ENCODE measurements around the gene IGF2BP2. TPM values are rescaled to one million over a fixed set of nuclear protein-coding genes. Genes with fewer than 3 reads are reported as not detected.

IGF2BP2 gene
- total RNA-seq, 6 donors from 2014 or later = 11.4 to 60.3 (median 24.9) TPM

- no peak for ATAC-seq (ENCODE audit: low FRiP score in 2 of 2)
Measured at GRCh38 chr3:185792955-185793354, 31.9 kb downstream of the IGF2BP2 start.

DNA sequence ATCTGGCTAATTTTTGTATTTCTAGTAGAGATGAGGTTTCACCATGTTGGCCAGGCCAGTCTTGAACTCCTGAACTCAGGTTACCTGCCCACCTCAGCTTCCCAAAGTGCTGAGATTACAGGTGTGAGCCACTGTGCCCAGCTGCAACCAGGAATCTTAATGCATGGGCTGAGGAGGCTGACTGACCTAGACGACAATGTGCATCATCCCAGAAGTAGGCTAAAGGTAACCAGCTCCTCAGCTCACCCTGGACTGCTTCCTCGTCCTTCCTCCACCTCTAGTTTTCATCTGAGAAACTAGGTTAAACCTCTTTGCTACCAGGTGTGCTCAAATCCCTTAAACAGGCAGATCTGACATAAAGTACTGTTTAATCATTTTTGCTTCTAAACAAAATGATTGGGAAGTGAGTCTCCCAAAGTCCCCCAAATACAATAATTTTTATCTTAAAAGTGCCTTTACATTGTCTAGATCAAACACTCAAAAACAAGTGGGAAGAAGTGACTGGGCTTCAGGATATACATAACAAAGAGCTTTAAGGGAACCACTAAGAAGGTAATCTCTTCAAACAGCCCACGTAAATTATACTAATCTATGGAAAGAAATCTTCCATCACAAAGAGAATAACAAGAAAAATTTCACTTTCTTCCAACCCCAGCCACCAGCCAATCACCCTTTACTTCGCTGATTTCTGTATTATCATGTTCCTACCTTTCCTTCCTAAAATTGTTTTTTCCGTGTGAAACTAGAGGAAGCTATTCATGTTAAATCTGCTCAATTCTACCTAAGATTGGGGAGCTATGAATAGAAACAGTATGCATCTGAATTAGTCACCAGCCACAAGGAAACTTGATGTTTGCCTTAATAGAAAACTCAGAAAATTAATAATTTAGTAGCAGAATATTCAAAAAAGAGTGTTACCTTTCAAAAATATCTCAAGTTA, 34.7 kb downstream of the IGF2BP2 start:
- Histone ChIP-seq H3K9me3 (no peaks in the 10 kb centered on the region), H3K4me1 (peaks cover 0 to 7% (median 2%) of the 10 kb centered on the region in 4 donors), H3K4me3 (no peak overlapping the region), H3K27ac (no peak overlapping the region), H3K27me3 (no peaks in the 10 kb centered on the region), H3K36me3 (no peaks in the 10 kb centered on the region)
- DNase-seq (no peak), ATAC-seq (ENCODE audit: low FRiP score in 2 of 2) (no peak)
- TF ChIP-seq POLR2AphosphoS5 (IDR thresholded peaks at IDR 0.05) (no peak), POLR2A (IDR thresholded peaks at IDR 0.05) (no peak), EP300 (IDR thresholded peaks at IDR 0.05) (no peak)
- TF ChIP-seq, protein P1, sequence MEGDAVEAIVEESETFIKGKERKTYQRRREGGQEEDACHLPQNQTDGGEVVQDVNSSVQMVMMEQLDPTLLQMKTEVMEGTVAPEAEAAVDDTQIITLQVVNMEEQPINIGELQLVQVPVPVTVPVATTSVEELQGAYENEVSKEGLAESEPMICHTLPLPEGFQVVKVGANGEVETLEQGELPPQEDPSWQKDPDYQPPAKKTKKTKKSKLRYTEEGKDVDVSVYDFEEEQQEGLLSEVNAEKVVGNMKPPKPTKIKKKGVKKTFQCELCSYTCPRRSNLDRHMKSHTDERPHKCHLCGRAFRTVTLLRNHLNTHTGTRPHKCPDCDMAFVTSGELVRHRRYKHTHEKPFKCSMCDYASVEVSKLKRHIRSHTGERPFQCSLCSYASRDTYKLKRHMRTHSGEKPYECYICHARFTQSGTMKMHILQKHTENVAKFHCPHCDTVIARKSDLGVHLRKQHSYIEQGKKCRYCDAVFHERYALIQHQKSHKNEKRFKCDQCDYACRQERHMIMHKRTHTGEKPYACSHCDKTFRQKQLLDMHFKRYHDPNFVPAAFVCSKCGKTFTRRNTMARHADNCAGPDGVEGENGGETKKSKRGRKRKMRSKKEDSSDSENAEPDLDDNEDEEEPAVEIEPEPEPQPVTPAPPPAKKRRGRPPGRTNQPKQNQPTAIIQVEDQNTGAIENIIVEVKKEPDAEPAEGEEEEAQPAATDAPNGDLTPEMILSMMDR (IDR thresholded peaks at IDR 0.05) = no peak
- WGBS, 2 donors = 73 to 79% methylated on average over 5 of the region's 5 CpGs

More at GRCh38 chr3:185792955-185793354, 31.9 kb downstream of the IGF2BP2 start:
- WGBS, 2 donors = 84 to 93% methylated on average over 3 of the region's 3 CpGs
- no peak for DNase-seq
- Histone ChIP-seq H3K27me3 (no peaks in the 10 kb centered on the region), H3K4me1 (peaks cover 4 to 13% (median 9%) of the 10 kb centered on the region in 4 donors), H3K36me3 (no peaks in the 10 kb centered on the region), H3K27ac (no peak overlapping the region), H3K4me3 (no peak overlapping the region), H3K9me3 (no peaks in the 10 kb centered on the region)
- no peak for TF ChIP-seq EP300 (IDR thresholded peaks at IDR 0.05)
- no peak for TF ChIP-seq POLR2A (IDR thresholded peaks at IDR 0.05)
- TF ChIP-seq POLR2AphosphoS5 (IDR thresholded peaks at IDR 0.05) = no peak
- TF ChIP-seq, protein P1 (IDR thresholded peaks at IDR 0.05) = no peak

DNA sequence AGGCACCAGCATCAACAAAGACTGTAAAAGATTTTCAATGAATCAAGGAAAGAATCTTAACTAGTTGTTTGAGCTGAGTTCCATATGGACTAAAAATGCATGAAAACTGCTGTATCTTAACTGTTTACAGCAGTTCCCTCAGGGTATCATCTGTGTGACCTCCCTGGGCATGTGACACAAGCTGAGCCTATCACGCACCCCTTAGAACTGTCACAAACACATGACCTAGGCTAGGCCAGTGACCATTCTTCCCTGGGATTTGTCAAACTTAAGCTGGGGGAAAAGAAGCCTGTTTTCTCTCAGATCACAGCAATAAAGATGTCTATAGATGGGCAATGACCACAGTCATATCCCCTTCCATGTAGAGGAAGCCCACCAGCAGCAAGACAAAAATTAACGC, 35.7 kb downstream of the IGF2BP2 start:
- H3K4me1 ChIP-seq = no peaks in the 10 kb centered on the region
- no peaks in the 10 kb centered on the region for H3K27me3 ChIP-seq
- H3K4me3 ChIP-seq = no peak overlapping the region
- no peak overlapping the region for H3K27ac ChIP-seq
- TF ChIP-seq POLR2A (IDR thresholded peaks at IDR 0.05) (no peak), POLR2AphosphoS5 (IDR thresholded peaks at IDR 0.05) (no peak), EP300 (IDR thresholded peaks at IDR 0.05) (no peak)
- TF ChIP-seq, protein P1 (IDR thresholded peaks at IDR 0.05) = no peak
- H3K9me3 ChIP-seq = no peaks in the 10 kb centered on the region
- WGBS, 2 donors = 85 to 92% methylated on average over 2 of the region's 2 CpGs
- no peak for ATAC-seq (ENCODE audit: low FRiP score in 2 of 2)
- DNase-seq = no peak
- H3K36me3 ChIP-seq = no peaks in the 10 kb centered on the region

DNA sequence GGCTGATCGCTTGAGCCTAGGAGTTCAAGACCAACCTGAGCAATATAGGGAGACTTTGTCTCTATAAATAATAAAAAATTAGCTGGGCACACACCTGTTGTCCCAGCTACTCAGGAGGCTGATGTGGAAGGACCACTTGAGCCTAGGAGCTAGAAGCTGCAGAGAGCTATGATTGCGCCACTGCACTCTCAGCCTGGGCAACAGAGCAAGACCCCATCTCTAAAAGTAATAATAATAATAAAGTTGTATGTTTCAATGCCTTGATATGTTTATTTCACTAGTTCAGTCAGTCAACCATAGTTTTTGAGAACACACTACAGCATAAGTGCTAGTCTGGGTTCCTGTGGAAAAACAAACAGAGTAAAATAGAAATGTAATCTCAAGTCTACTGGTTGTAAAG, 36.5 kb downstream of the IGF2BP2 start:
- Histone ChIP-seq H3K27ac (no peak overlapping the region), H3K36me3 (no peaks in the 10 kb centered on the region), H3K27me3 (no peaks in the 10 kb centered on the region), H3K4me3 (no peak overlapping the region), H3K4me1 (no peaks in the 10 kb centered on the region), H3K9me3 (no peaks in the 10 kb centered on the region)
- no peak for ATAC-seq (ENCODE audit: low FRiP score in 2 of 2)
- TF ChIP-seq EP300 (IDR thresholded peaks at IDR 0.05) (no peak), POLR2A (IDR thresholded peaks at IDR 0.05) (no peak), POLR2AphosphoS5 (IDR thresholded peaks at IDR 0.05) (no peak)
- TF ChIP-seq, protein P1 (IDR thresholded peaks at IDR 0.05) = no peak
- WGBS, 2 donors = 95 to 96% methylated on average over 2 of the region's 2 CpGs
- DNase-seq = no peak

Measured in upper lobe of left lung (tissue), 6 donors.